ENCODE results near the gene FUCA2.

FUCA2 gene

DNA sequence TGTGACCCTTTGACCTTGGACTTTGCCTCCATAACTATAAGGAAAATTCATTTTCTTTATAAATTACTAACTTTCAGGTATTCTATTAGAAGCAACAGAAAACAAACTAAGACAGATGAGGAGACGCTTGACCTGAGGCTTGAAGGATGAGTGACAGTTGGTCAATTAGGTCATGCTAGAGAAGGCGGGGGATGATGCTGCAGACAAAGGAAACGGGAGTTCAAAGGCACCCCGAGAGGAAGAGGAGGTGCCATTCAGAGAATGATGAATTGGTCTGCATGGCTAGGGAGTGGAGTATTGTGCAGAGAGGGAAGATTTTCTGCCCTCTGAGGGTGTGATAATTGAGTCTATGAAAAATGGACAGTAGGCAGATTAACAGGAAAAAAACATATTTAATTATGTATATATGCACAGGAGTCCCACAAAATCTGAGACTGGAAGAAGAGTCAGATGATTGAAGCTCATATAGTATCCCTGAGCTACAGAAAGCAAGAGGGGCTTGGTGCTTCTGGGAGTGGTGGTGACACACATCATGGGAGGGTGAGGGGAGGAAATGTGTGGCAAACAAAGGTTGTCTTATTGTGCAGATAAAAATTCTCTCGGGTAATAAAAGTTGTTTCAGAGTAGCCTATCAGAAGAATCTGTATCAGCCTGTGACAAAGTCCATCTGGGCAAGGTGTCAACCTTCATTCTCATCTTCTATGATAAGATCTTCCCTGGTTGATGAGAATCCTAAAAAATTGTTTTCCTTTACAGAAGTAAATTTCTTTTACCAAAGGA, 20.4 kb upstream of the FUCA2 start:
- Histone ChIP-seq H3K27me3 (replicated peaks) (no peaks in the 10 kb centered on the region), H3K27ac (no peak overlapping the region), H3K4me3 (ENCODE audit: low read depth, low read length) (no peak overlapping the region), H3K36me3 (replicated peaks) (no peaks in the 10 kb centered on the region)
- in situ Hi-C loops (cut with HindIII; ENCODE audit: low pct_ligation_motif_present, low sequenced_read_pairs) = no loop called here
- TF ChIP-seq, protein P1, sequence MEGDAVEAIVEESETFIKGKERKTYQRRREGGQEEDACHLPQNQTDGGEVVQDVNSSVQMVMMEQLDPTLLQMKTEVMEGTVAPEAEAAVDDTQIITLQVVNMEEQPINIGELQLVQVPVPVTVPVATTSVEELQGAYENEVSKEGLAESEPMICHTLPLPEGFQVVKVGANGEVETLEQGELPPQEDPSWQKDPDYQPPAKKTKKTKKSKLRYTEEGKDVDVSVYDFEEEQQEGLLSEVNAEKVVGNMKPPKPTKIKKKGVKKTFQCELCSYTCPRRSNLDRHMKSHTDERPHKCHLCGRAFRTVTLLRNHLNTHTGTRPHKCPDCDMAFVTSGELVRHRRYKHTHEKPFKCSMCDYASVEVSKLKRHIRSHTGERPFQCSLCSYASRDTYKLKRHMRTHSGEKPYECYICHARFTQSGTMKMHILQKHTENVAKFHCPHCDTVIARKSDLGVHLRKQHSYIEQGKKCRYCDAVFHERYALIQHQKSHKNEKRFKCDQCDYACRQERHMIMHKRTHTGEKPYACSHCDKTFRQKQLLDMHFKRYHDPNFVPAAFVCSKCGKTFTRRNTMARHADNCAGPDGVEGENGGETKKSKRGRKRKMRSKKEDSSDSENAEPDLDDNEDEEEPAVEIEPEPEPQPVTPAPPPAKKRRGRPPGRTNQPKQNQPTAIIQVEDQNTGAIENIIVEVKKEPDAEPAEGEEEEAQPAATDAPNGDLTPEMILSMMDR (IDR thresholded peaks at IDR 0.05; ENCODE audit: low read depth, low read length, missing control alignments) = no peak
- DNase-seq = no peak

DNA sequence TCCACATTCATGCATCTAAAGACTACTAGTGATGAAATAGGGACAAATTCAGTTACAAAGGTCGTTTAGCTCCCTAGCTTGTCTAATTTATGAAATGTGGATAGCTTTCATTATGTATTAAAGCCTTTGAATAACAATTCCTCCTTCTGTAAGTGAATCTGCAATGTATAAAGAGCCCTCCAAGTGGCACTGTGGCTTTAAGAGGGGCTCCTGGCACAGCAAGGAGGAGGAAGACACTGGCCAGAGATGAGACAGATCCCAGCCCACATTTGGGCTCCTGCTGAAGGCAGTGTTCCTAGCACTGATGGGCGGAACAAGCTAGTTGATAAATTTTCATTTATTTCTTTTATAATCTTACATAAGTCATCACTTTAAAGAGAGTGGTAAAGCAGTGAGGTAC, 17.6 kb upstream of the FUCA2 start:
- Histone ChIP-seq H3K36me3 (replicated peaks) (no peaks in the 10 kb centered on the region), H3K27ac (no peak overlapping the region), H3K27me3 (replicated peaks) (no peaks in the 10 kb centered on the region), H3K4me3 (ENCODE audit: low read depth, low read length) (no peak overlapping the region)
- DNase-seq = no peak
- TF ChIP-seq, protein P1 (IDR thresholded peaks at IDR 0.05; ENCODE audit: low read depth, low read length, missing control alignments) = peak; percentile 34
- in situ Hi-C loops (cut with HindIII; ENCODE audit: low pct_ligation_motif_present, low sequenced_read_pairs) = no loop called here

DNA sequence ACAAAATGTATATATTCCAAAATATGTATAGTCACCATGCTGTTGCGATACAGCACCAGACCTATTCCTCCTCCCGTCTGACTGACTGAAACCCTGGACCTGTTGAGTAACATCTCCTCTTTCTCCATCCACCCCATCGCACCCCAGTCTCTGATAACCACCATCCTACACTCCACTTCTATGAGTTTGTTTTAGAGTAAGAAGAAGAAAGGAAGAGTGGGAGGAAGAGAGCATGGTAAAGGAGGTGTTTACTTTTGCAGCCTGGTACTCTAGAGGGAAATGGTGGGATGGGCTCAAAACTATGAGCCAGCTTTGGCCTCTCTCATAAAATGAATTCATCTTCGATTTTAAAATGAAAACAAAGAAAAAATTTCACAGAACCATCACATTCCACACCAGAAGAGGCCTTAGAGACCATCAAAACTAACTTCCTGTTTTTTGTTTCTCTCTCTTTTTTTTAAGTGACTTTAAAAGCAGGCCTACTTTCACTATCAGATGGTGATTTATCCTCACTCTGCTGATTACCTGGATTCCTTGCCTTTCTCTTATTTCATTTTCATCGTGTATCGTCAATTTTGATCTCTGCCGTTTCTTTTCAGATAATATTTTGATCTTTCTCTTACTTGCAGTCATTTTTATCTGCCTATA, 16.8 kb upstream of the FUCA2 start:
- H3K27ac ChIP-seq = no peak overlapping the region
- no peak overlapping the region for H3K4me3 ChIP-seq (ENCODE audit: low read depth, low read length)
- no peak for DNase-seq
- TF ChIP-seq, protein P1 (IDR thresholded peaks at IDR 0.05; ENCODE audit: low read depth, low read length, missing control alignments) = no peak
- in situ Hi-C loops (cut with HindIII; ENCODE audit: low pct_ligation_motif_present, low sequenced_read_pairs) = no loop called here
- H3K27me3 ChIP-seq (replicated peaks) = no peaks in the 10 kb centered on the region
- no peaks in the 10 kb centered on the region for H3K36me3 ChIP-seq (replicated peaks)

DNA sequence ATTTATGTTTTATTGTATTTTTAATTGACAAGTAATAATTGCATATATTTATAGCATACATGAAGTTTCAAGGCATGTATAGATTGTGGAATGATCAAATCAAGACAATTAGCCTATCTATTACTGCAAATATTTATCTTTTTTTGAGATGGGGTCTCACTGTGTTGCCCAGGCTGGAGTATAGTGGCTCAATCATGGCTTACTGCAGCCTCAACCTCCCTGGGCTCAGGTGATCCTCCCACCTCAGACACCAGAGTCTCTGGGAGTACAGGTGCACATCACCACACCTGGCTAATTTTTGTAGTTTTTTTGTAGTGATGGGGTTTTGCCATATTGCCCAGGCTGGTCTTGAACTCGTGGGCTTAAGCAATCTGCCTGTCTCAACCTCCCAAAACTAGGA, 16.2 kb upstream of the FUCA2 start:
- in situ Hi-C loops (cut with HindIII; ENCODE audit: low pct_ligation_motif_present, low sequenced_read_pairs) = no loop called here
- no peak for DNase-seq

DNA sequence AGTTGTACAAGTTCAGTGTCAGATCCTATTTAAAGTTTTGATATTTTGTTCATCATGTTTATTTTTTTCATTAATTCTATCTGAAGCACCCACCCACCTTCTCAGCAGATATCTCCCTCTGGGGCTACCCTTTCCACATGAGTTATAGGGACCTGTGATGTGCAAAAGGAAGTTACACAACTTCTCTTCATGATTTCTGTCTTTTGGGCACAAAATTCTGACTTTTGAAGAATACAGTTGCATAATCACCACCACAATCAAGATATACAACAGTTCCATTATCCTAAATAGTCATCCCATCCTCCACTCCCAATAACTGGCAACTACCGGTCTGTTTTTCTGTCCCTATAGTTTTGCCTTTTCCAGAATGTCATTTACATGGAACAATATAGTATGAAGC, 13.8 kb upstream of the FUCA2 start:
- Histone ChIP-seq H3K4me3 (ENCODE audit: low read depth, low read length) (no peak overlapping the region), H3K27me3 (replicated peaks) (no peaks in the 10 kb centered on the region), H3K36me3 (replicated peaks) (no peaks in the 10 kb centered on the region), H3K27ac (no peak overlapping the region)
- in situ Hi-C loops (cut with HindIII; ENCODE audit: low pct_ligation_motif_present, low sequenced_read_pairs) = no loop called here
- TF ChIP-seq, protein P1 (IDR thresholded peaks at IDR 0.05; ENCODE audit: low read depth, low read length, missing control alignments) = no peak
- DNase-seq = no peak

More for the DNA sequence above, 16.2 kb upstream of the FUCA2 start:
- Histone ChIP-seq H3K27me3 (replicated peaks) (no peaks in the 10 kb centered on the region), H3K27ac (no peak overlapping the region), H3K4me3 (ENCODE audit: low read depth, low read length) (no peak overlapping the region), H3K36me3 (replicated peaks) (no peaks in the 10 kb centered on the region)
- TF ChIP-seq, protein P1 (IDR thresholded peaks at IDR 0.05; ENCODE audit: low read depth, low read length, missing control alignments) = no peak

All from brain microvascular endothelial cell (primary cell).